ENCODE measurements around the gene MYG1.

DNA sequence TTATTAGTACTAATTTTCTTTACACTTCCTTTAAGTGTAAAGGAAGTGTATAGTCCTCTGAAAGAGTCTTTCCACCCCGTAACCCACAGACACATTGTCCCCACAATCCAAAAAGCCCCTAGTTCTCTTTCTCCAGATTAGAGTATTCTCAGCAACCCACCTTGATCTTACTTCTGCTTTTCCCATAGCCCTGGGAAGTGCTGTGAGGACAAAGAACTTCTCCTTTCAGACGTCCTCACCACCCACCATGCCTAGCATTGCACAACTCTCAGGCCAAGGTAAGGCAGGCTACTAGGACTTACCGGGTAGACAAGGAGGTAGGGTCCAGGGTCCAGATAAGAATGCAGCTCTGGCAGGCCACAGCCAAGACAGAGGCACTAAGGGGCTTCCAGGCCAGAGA lies 14.5 kb downstream of the MYG1 start:
- TF ChIP-seq, protein P1, sequence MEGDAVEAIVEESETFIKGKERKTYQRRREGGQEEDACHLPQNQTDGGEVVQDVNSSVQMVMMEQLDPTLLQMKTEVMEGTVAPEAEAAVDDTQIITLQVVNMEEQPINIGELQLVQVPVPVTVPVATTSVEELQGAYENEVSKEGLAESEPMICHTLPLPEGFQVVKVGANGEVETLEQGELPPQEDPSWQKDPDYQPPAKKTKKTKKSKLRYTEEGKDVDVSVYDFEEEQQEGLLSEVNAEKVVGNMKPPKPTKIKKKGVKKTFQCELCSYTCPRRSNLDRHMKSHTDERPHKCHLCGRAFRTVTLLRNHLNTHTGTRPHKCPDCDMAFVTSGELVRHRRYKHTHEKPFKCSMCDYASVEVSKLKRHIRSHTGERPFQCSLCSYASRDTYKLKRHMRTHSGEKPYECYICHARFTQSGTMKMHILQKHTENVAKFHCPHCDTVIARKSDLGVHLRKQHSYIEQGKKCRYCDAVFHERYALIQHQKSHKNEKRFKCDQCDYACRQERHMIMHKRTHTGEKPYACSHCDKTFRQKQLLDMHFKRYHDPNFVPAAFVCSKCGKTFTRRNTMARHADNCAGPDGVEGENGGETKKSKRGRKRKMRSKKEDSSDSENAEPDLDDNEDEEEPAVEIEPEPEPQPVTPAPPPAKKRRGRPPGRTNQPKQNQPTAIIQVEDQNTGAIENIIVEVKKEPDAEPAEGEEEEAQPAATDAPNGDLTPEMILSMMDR (conservative IDR thresholded peaks at IDR 0.05; ENCODE audit: low read depth, low read length) = no peak
- no peak for TF ChIP-seq EZH2 (IDR thresholded peaks at IDR 0.05; ENCODE audit: low read length, unreplicated experiment)

All from PC-3 (cell line).